22Rv1 (cell line): ENCODE measurements around the gene TBX2.

Experiments
- ZFX ChIP-seq: fragments of 450-650 bp; IDR thresholded peaks from 2 replicates; pipeline ENCODE4 v1.6.1; 2017; ENCODE audit warnings: antibody characterized with exemption, borderline replicate concordance
- TF ChIP-seq, protein P1 (sequence below): fragments of 450-650 bp; IDR thresholded peaks from 2 replicates; pipeline ENCODE4 v1.5.1; 2017; ENCODE audit warnings: mild to moderate bottlenecking

DNA sequence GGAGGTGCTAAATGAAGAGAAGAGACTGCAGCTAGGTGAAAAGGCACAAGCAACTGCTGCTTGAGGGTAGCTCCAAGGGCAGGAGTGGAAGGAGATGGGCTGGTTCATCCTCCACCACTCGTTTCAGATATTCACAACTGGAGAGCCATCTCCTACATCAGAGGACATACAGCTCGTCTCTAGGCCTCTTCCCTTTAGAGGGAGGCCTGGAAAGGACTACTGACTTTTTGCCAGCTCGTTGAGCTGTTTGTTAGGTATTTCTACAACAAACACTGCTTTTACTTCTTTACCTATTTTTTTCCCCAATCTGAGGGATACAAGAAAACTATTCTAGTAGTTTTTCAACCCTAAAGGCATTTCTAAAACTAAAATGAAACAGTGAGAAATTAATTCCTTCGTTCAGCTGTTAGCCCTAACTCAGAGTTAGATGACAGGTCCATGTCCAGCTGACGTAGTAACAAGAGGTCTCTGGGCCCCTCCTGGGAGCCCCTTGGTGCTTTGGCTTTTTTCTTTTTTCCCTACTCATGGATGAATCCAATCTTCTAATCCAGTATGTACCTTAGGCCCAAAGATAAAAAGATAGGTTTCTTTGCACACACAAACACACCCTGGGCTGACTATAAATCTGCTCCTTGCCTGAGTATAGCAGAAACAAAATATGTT lies 47.8 kb upstream of the TBX2 start:
- TF ChIP-seq, protein P1, sequence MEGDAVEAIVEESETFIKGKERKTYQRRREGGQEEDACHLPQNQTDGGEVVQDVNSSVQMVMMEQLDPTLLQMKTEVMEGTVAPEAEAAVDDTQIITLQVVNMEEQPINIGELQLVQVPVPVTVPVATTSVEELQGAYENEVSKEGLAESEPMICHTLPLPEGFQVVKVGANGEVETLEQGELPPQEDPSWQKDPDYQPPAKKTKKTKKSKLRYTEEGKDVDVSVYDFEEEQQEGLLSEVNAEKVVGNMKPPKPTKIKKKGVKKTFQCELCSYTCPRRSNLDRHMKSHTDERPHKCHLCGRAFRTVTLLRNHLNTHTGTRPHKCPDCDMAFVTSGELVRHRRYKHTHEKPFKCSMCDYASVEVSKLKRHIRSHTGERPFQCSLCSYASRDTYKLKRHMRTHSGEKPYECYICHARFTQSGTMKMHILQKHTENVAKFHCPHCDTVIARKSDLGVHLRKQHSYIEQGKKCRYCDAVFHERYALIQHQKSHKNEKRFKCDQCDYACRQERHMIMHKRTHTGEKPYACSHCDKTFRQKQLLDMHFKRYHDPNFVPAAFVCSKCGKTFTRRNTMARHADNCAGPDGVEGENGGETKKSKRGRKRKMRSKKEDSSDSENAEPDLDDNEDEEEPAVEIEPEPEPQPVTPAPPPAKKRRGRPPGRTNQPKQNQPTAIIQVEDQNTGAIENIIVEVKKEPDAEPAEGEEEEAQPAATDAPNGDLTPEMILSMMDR, result no peak
- no peak for TF ChIP-seq ZFX
